Measurements from ENCODE around the gene PDS5B.

The PDS5B gene

DNA sequence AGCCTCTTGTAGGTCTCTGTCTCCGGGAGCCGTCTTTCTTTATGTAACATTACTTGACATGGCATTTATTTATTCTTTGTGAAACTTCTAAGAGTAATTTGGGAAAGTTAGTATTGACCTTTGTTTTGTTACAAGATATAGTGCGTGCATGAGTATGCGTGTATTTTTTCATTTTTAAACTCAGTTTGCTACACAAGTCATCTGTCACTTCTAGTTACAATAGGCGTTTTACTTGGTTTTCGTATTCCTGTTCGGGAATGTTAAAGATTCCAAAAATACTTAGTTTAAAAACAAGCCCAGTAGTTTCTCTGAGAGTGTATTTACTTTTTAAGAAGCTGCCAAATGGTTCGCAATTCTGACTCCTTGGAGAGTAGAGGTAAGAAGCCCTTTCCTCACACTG is 3.2 kb downstream of the PDS5B start:
- no peak for DNase-seq

DNA sequence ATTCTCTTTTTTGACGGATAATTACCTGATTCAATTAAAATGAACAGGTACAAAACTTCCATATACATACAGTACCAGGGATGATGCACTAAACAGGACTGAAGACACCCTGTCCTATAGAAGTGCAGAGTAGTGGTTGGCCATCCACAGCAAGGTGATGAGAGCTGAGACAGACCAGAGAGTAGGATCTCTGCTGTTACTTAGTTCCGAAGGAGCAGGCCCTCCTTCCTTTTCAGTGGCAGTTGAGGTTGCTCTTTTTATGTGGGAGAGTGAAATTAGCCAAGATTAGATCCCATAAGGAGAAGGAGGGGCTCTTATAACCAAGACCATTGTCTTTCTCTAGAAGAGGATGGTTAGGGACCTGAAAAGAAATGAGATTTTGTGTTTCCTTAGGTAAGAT is 4.0 kb downstream of the PDS5B start:
- DNase-seq, result no peak

DNA sequence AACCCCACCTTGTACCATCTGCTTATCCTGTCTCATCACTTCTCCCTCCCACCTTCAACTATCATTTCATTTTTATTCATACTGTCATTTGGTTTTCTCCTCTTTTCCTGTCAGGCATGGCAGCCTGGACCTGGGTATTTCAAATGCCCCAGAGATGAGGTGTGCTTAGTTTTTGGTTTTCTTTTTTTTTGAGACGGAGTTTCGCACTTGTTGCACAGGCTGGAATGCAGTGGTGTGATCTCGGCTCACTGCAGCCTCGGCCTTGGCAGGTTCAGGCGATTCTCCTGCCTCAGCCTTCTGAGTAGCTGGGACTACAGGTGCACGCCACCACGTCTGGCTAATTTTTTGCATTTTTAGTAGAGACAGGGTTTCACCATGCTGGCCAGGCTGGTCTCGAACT is 5.8 kb downstream of the PDS5B start:
- DNase-seq, result no peak

DNA sequence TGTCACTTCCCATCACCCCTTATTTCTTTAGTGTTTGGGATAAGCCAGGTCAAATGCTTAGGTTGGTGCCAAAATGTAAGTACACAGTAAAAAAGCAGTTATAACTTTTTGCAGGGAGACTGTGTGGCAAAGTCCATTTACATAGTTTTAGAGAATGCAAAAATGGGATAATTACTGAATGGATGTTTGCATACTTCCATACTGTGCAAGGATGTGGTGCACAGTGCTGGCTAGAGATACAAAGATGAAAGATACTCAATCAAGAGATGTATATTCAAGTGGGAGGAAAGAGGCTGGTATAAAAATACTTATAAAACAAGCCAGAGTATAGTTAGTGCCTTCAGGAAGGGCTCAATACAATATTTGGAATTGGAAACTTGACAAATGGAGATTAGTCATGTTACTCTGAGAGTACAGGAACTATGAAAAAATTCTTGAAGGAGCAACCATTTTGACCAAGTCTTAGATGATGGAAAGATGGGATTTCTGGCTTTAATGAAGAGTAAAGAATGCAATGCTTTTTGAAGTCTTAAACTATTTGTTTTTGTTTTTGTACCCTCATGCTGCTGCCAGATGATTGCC is 8.0 kb downstream of the PDS5B start:
- DNase-seq, result no peak

- no peak for DNase-seq
These were observed 9.1 kb downstream of the PDS5B start for GRCh38 chr13:32595306-32595705.

- DNase-seq, result no peak
These were observed 14.6 kb downstream of the PDS5B start for GRCh38 chr13:32600890-32601289.

DNA sequence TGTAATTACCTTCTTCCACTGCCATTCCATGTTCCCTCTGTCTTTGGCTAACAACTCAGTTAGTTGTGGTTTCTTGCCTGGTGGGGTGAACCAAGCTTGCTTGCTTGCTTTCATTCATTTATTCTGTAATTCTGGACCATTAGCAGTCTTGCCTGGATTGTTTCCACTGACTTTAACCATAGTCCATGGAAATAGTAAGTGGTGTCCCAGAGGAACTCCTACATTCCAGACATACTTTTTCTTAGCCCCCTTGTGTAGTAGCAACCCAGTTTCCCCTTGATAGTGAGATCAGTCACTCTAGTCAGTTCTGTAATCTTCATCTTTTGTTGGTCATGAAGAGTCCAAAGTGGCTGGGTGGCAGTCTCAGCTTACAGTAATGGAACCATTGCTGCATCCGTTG is 23.2 kb downstream of the PDS5B start:
- DNase-seq, result no peak

DNA sequence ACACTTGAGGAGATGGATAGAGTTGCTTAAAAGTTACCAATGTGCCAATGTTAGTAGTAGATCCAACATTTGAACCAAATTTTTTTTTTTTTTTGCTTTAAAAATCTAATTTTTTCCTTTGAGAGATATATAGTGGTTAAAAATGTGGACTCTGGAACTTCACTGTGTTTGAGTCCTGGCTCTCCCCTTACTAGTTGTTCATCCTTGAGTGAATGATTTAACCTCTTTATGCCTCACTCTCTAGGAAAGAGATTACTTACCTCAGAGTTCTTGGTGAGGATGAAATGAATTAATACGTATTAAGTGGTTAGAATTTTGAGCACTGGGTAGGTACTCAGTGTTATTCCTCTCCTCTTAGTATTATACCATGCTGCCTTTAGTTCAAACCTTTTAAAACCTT is 24.3 kb downstream of the PDS5B start:
- no peak for DNase-seq

DNA sequence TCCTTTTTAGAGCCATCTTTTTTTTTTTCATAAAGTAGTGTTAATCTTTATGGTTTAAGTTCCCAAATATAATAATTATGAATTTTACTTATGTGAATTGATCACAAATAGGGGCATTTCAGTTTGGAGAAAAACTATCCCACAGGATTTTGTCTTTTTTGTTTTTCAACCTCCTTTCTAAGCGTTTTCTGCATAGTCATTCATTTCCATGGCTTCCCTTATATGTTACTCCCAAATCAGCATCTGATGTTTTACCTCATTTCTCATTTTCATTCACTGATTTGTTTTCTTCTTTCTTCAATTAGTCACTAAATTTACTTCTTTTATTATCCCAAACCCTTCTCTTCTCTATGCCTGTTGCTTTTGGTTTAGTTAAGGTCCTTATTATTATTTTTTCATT is 24.7 kb downstream of the PDS5B start:
- no peak for DNase-seq

- no peak for DNase-seq
These were observed 30.7 kb downstream of the PDS5B start for GRCh38 chr13:32616883-32617511.

- peak; percentile 9 for DNase-seq
These were observed 36.6 kb downstream of the PDS5B start for GRCh38 chr13:32622827-32623226.

DNA sequence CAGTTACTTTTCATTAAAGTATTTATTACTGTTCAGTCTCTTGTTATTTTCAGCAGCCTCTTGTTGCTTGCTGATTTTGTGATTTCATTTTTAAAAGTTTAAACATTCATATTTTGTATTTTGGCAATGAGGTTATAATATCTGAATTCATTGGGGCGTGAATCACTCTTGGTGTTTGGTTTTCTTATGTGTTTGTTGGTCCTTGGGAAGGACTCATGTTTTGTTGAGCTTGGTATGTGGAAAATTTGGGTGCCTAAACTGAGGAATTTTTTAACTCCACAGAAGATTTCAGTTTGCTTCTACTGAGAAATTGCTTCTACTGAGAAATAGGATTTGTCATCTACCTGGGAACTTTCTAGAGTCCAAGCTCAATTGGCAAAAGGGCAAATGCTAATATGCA is 38.2 kb downstream of the PDS5B start:
- no peak for DNase-seq

DNA sequence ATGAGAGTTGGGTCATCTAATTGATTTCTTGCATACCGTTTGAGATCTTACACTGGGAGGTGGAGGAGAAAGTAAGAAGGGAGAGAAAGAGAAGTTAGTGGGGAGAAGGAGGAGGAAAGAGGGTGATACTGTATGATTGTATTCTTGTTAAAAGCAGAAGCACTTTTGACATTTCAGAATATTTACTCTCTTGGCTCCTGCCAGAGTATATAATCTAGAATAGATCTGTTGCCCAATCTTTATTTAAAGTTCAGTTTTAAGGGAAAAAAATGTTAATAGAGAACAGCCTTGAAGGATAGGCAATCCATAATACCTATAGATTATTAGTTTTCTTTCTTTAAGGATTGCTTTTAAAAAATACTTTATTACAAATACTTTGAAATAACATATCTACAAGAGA is 41.5 kb downstream of the PDS5B start:
- no peak for DNase-seq

DNA sequence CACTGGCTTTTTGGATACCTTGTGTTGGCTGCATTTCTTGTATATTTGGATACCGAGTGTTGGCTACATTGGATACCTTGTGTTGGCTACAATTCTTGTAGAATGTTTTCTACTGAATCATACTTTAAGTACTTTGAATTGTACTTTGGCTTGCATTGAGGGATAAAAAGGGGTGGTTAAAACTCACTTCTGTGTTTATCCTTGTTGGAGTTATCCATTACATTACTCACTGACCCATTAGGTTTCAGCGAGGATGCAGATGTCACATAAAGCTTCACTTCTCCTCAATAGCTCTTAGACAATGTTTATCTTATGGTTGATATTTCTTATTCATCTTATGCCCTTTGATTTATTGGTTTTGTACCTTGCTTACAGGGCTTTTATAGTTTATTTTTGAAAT is 43.1 kb downstream of the PDS5B start:
- DNase-seq, result no peak

- DNase-seq, result no peak
These were observed 43.6 kb downstream of the PDS5B start for GRCh38 chr13:32629866-32630265.

DNA sequence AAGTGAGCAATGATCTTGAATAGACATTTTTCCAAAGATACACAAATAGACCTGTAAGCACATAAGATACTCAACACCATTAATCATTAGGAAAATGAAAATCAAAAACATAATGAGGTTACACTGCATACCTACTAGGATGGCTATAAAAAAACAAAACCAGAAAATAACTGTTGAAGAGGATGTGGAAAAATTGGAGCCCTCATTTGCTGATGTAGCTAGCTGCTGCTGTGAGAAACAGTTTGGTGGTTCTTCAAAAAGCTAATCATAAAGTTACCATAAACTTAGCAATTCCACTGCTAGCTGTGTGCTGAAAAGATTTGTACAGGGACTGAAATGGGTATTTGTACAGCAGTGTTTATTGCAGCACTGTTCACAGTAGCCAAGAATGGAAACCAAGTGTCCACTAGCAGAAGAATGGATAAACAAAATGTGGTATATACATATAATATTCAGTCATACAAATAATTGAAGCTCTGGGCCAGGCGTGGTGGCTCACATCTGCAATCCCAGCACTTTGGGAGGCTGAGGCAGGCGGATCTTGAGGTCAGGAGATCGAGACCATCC is 46.2 kb downstream of the PDS5B start:
- DNase-seq, result no peak

- DNase-seq, result no peak
These were observed 50.5 kb downstream of the PDS5B start for GRCh38 chr13:32636711-32637110.

GRCh38 chr13:32638739-32639138 is 52.5 kb downstream of the PDS5B start:
- peak; percentile 56 for DNase-seq

DNA sequence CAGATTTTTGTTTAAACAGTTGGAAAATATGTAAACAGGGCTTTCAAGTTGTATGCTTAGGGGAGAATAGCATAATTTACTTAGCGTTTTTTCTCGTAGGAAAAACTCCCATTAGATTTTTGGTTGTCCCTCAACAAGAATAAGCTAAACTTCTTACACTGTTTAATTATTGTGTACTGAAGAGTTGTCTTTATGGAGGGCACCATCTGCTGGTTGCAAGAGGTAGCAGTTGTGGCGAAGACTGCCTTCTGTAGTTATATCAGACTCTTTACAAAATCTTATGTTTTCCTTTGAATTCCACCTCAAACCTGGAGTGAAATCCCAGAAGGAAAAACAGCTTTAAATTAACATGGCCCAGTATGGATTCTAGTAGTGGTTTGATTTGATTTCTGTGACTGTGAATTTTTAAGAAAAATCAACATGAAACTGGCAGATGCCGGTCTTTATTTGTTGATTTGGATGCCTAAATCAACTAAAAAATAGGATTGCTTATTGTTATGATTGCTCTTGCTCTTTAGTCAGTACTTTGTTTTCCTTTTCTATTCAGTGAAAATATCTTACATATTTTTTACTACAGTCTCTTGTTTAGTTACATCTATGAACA is 53.4 kb downstream of the PDS5B start:
- peak; percentile 48 for DNase-seq

- DNase-seq, result no peak
These were observed 56.1 kb downstream of the PDS5B start for GRCh38 chr13:32642316-32642715.

DNA sequence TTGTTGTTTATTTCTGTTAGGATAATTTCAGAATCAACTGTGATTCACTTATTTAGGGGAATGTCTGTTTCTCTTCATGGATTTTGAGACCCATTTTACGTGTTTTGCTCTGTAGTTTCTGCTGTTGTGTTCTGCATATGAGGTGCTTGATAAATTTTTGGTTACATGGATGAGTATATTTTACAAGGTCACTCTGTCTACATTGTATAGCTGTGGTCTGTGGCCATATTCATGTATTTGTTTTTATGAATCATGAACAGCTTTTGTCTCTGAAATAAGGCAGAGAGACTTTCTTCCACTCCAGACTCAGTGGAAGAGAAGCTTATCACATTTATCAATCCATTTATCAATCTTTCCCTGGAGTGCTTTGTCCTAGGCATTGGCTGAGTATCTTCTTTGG is 56.6 kb downstream of the PDS5B start:
- no peak for DNase-seq

- peak; percentile 39 for DNase-seq
These were observed 59.6 kb downstream of the PDS5B start for GRCh38 chr13:32645854-32646253.

DNA sequence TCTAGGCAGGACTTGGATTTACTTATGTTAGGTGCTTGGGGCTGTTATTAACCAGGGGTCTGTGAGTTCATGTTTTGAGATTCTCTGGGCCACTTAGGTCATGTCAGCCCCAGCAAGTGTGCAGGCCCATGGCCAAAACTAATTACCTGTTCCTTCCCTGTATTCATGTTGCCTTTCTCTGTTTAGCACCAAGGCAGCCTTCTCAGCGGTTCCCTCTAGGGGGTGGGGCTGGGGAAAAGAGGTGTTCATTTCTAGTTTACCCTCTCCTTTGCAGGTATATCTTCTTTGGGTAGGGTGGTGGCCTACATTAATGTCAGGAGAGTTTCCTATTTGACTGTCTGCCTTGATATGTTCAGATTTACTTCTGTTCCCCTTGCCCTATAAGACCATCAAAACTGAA is 61.7 kb downstream of the PDS5B start:
- no peak for DNase-seq

- peak; percentile 60 for DNase-seq
These were observed 64.6 kb downstream of the PDS5B start for GRCh38 chr13:32650705-32651311.

Data from activated naive CD4-positive, alpha-beta T cell treated with Interleukin-2 at 50 U/mL for 16 hours (primary cell).